Transverse colon (tissue), 4 donors: ENCODE data around the gene POLR3A. TPM values are rescaled to one million over a fixed set of nuclear protein-coding genes. Genes with fewer than 3 reads are reported as not detected.

ENCODE experiments used
- DNase-seq: peaks from one replicate; pipeline ENCODE4 v3.0.0-alpha.2; 2019
- H3K27ac ChIP-seq, 4 donors: fragments of 200-600 bp; sonication (generic); 2 replicates each; pipeline ENCODE4 v1.5.1; 2016 to 2018; ENCODE audit warnings: inconsistent platforms in 4 of 4
- H3K27me3 ChIP-seq: fragments of 200-600 bp; sonication (generic); 2 replicates; pipeline ENCODE4 v1.5.1; 2017; ENCODE audit warnings: inconsistent platforms
- H3K36me3 ChIP-seq, 4 donors: fragments of 200-600 bp; sonication (generic); 2 replicates each; pipeline ENCODE4 v1.5.1; 2017 to 2019; ENCODE audit warnings: inconsistent platforms in 4 of 4
- H3K4me1 ChIP-seq, 4 donors: fragments of 200-600 bp; sonication (generic); 2 replicates each; pipeline ENCODE4 v1.5.1; 2017 to 2020; ENCODE audit warnings: inconsistent platforms in 4 of 4
- H3K4me3 ChIP-seq, 4 donors: fragments of 200-600 bp; sonication (generic); 1 replicate in 1 of 4; 2 replicates in 3 of 4; pipeline versions ENCODE4 v1.5.1 to v1.6.1; 2017 to 2019; ENCODE audit warnings: inconsistent platforms in 4 of 4
- H3K9me3 ChIP-seq, 2 donors: fragments of 200-600 bp; sonication (generic); 2 replicates each; pipeline ENCODE4 v1.5.1; 2017 to 2019; ENCODE audit warnings: inconsistent platforms in 2 of 2
- CTCF ChIP-seq, 5 experiments: fragments of 200-600 bp in 3 of 5; fragments of 450-650 bp in 2 of 5; sonication (generic) in 3 of 5; IDR thresholded peaks; 1 replicate in 2 of 5; 2 replicates in 3 of 5; pipeline ENCODE4 v1.5.1; 2016 to 2017; ENCODE audit warnings: antibody characterized with exemption in 5 of 5, inconsistent platforms in 3 of 5, mild to moderate bottlenecking in 2 of 5, moderate library complexity in 1 of 5
- EP300 ChIP-seq: sonication (generic); formaldehyde crosslinking; IDR thresholded peaks from one replicate; pipeline ENCODE4 v1.6.1; 2017; ENCODE audit warnings: antibody characterized with exemption, low read depth
- POLR2A ChIP-seq: fragments of 450-650 bp; IDR thresholded peaks from one replicate; pipeline ENCODE4 v1.6.1; 2016; ENCODE audit warnings: antibody characterized with exemption, mild to moderate bottlenecking, moderate library complexity
- POLR2AphosphoS5 ChIP-seq, 3 donors: sonication (generic); formaldehyde crosslinking; IDR thresholded peaks; one replicate each; pipeline ENCODE4 v1.6.1; 2016; ENCODE audit warnings: antibody characterized with exemption in 3 of 3
- WGBS, 2 donors: methylation state at CpG; one replicate each; pipeline ENCODE4 v1.1.5; 2018; ENCODE audit warnings: low coverage in 1 of 2; 5-methylcytosine and 5-hydroxymethylcytosine counted together
- in situ Hi-C, 4 donors: fragments of 200-750 bp; cut with MboI; loops; one replicate each; pipeline versions ENCODE4 v1.15.0 to v1.15.1; 2017; ENCODE audit warnings: low sequenced_read_pairs in 3 of 4, low pct_ligation_motif_present in 1 of 4, low pct_unique_long_range_greater_than_20kb in 1 of 4
- intact Hi-C: fragments of 100-400 bp; cut with DNase I; formaldehyde crosslinking; loops from one replicate; pipeline ENCODE4 v1.15.1; 2023; ENCODE audit warnings: low total_unique reads
- total RNA-seq, 4 donors: library from RNA; depleted of rRNA; stranded (reverse); fragments of >200 nt; gene quantifications; one replicate each; pipeline ENCODE4 v1.1.0, GENCODE V29; 2016

POLR3A gene
- total RNA-seq, 4 donors from 2014 or later, result 8.0 to 16.8 (median 13.1) TPM

DNA sequence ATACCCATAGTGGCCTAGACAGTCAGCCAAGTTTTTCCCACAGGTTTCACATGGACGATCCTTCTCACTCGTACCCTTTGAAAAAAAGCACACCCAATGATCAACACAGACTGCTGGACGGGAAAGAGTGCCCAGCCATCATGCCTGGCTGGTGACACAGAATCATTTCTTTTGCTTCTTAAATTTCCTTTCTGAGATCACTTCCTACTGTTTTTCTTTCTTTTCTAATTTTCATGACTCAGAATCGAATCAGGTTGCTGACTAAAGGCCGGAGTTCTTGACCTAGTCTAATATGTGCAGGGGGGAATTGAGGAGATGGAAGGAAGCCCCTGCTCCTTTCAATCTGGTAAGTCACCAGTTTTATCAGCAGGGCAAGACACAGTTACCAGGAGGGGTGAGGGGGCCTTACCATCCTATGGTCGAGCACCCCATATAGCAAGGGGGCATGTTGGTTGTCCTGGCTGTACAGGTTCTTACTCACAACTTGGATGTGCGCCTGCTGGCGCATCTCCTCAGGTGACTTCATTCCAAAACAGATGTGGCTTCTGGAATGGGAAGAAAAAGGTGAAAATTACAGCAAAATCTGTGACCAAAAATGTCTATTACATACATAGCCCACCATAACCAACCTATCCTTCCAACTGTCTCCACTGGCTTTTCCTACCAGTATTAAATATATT lies 3.5 kb downstream of the POLR3A start:
- Histone ChIP-seq H3K4me3 (no peak overlapping the region), H3K36me3 (peaks cover 0 to 51% (median 26%) of the 10 kb centered on the region in 4 donors), H3K27ac (no peak overlapping the region), H3K27me3 (no peaks in the 10 kb centered on the region), H3K4me1 (peaks cover 8 to 22% (median 15%) of the 10 kb centered on the region in 4 donors), H3K9me3 (no peaks in the 10 kb centered on the region)
- TF ChIP-seq POLR2A (no peak), CTCF (IDR thresholded peaks at IDR 0.05) (no peak), EP300 (no peak), POLR2AphosphoS5 (IDR thresholded peaks at IDR 0.05) (no peak)
- intact Hi-C loops (no loop called here), in situ Hi-C loops (loop anchor here in 2 of 4 donors (25.0 kb wide), 1 partner anchor 1161 kb away; no protein-coding TSS in a partner anchor)
- WGBS, 2 donors, result 92% methylated on average over 7 to 8 of the region's 8 CpGs
- DNase-seq, result no peak

- no peak for DNase-seq
- peaks cover 0 to 71% (median 36%) of the 10 kb centered on the region in 4 donors for H3K36me3 ChIP-seq
- H3K4me1 ChIP-seq, result peaks cover 8 to 17% (median 11%) of the 10 kb centered on the region in 4 donors
- intact Hi-C loops, result no loop called here
- WGBS, 2 donors, result 98 to 100% methylated on average over 3 of the region's 3 CpGs
- no peaks in the 10 kb centered on the region for H3K9me3 ChIP-seq
- in situ Hi-C loops, result loop anchor here in 1 of 4 donors (25.0 kb wide), 1 partner anchor 186 kb away; no protein-coding TSS in a partner anchor
- H3K4me3 ChIP-seq, result no peak overlapping the region
- no peak for TF ChIP-seq CTCF (IDR thresholded peaks at IDR 0.05)
- no peak for TF ChIP-seq EP300
- no peak for TF ChIP-seq POLR2A
- TF ChIP-seq POLR2AphosphoS5 (IDR thresholded peaks at IDR 0.05), result no peak
- no peak overlapping the region for H3K27ac ChIP-seq
- no peaks in the 10 kb centered on the region for H3K27me3 ChIP-seq
Observed at GRCh38 chr10:78023741-78024140, 5.6 kb downstream of the POLR3A start.

DNA sequence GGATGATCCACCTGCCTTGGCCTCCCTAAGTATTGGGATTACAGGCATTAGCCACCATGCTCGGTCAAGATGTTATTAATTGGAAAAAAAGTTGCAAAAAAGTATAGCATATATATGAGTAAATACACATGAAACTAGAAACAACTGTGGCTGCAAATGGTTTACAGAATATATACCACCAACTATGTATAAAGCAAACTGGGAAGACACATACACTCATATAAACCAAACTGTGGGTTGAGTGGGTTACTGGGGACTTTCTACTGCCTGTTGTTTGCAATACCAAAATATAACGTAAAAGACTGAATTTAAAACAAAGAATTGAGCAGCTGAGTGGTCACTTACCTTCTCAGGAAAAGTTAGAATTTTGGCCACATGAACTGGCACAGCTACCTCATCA lies 8.1 kb downstream of the POLR3A start:
- Histone ChIP-seq H3K4me1 (no peaks in the 10 kb centered on the region), H3K27me3 (no peaks in the 10 kb centered on the region), H3K27ac (no peak overlapping the region), H3K36me3 (peaks cover 0 to 95% (median 48%) of the 10 kb centered on the region in 4 donors), H3K9me3 (no peaks in the 10 kb centered on the region), H3K4me3 (no peak overlapping the region)
- DNase-seq, result no peak
- TF ChIP-seq POLR2AphosphoS5 (IDR thresholded peaks at IDR 0.05), result no peak
- TF ChIP-seq EP300, result no peak
- no peak for TF ChIP-seq POLR2A
- no peak for TF ChIP-seq CTCF (IDR thresholded peaks at IDR 0.05)
- intact Hi-C loops (no loop called here), in situ Hi-C loops (loop anchor here in 1 of 4 donors (25.0 kb wide), 1 partner anchor 184 kb away; no protein-coding TSS in a partner anchor)
- WGBS, 2 donors, result 71 to 88% methylated on average over 2 of the region's 2 CpGs

- H3K9me3 ChIP-seq, result no peaks in the 10 kb centered on the region
- intact Hi-C loops (no loop called here), in situ Hi-C loops (loop anchor here in 1 of 4 donors (25.0 kb wide), 1 partner anchor 182 kb away; no protein-coding TSS in a partner anchor)
- H3K36me3 ChIP-seq, result peaks cover 0 to 96% (median 48%) of the 10 kb centered on the region in 4 donors
- no peak overlapping the region for H3K4me3 ChIP-seq
- TF ChIP-seq CTCF (IDR thresholded peaks at IDR 0.05) (no peak), POLR2A (no peak), POLR2AphosphoS5 (IDR thresholded peaks at IDR 0.05) (no peak), EP300 (no peak)
- H3K4me1 ChIP-seq, result no peaks in the 10 kb centered on the region
- DNase-seq, result no peak
- WGBS, 2 donors, result 75 to 99% methylated on average over 1 to 3 of the region's 3 CpGs
- no peak overlapping the region for H3K27ac ChIP-seq
- H3K27me3 ChIP-seq, result no peaks in the 10 kb centered on the region
Observed at GRCh38 chr10:78019264-78019663, 10.1 kb downstream of the POLR3A start.
